ENCODE measurements around the gene ZNF697.

DNA sequence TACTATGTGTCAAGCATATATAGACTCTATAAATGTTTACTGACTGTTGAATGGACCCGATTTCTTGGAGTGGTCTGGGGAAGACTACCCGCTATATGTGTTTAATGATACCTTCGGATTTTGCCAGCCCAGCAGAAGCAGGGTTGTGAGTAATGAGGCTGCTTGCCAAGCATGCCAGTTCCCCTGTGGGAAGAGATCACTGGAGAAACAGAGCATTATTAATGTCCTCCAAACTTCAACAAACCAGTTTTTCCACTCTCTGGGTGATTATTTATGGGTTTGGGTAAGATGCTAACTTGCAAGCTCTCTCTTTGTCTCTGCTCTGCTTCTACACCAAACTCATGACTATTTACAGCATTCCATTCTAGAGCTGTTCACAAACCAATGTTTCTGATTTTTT, 38.6 kb upstream of the ZNF697 start:
- TF ChIP-seq, protein P1, sequence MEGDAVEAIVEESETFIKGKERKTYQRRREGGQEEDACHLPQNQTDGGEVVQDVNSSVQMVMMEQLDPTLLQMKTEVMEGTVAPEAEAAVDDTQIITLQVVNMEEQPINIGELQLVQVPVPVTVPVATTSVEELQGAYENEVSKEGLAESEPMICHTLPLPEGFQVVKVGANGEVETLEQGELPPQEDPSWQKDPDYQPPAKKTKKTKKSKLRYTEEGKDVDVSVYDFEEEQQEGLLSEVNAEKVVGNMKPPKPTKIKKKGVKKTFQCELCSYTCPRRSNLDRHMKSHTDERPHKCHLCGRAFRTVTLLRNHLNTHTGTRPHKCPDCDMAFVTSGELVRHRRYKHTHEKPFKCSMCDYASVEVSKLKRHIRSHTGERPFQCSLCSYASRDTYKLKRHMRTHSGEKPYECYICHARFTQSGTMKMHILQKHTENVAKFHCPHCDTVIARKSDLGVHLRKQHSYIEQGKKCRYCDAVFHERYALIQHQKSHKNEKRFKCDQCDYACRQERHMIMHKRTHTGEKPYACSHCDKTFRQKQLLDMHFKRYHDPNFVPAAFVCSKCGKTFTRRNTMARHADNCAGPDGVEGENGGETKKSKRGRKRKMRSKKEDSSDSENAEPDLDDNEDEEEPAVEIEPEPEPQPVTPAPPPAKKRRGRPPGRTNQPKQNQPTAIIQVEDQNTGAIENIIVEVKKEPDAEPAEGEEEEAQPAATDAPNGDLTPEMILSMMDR (optimal IDR thresholded peaks at IDR 0.05 in 1 of 3, IDR thresholded peaks at IDR 0.05 in 1 of 3, conservative IDR thresholded peaks at IDR 0.05 in 1 of 3; ENCODE audit: extremely low read depth in 1 of 3, insufficient read depth in 2 of 3, low read length in 3 of 3), result no peak
- no peak for TF ChIP-seq EZH2 (IDR thresholded peaks at IDR 0.05; ENCODE audit: low read length)

Measured in keratinocyte (primary cell).